NOMO-1 treated with DMSO at 0.1 percent for 48 hours (cell line): ENCODE measurements around the gene OPTC.

ENCODE experiments used
- DNase-seq: peaks from one replicate; lab custom pipeline; 2025; ENCODE audit not compliant: unreplicated experiment; lab: John Stamatoyannopoulos, UW

OPTC gene

GRCh38 chr1:203490607-203491006 is 3.3 kb upstream of the OPTC start:
- DNase-seq: no peak

GRCh38 chr1:203491664-203492063 is 2.3 kb upstream of the OPTC start:
- no peak for DNase-seq

GRCh38 chr1:203492082-203492747 is 1.7 kb upstream of the OPTC start:
- DNase-seq: no peak

- DNase-seq: no peak
Measured at GRCh38 chr1:203492748-203493130, 1.2 kb upstream of the OPTC start.

- no peak for DNase-seq
Measured at GRCh38 chr1:203495845-203496244, 1.9 kb downstream of the OPTC start.

- no peak for DNase-seq
Measured at GRCh38 chr1:203497269-203497777, 3.4 kb downstream of the OPTC start.

GRCh38 chr1:203499643-203500278 is 5.8 kb downstream of the OPTC start:
- no peak for DNase-seq

- no peak for DNase-seq
Measured at GRCh38 chr1:203500279-203500678, 6.3 kb downstream of the OPTC start.

GRCh38 chr1:203503836-203504235 is 9.9 kb downstream of the OPTC start:
- DNase-seq: no peak

GRCh38 chr1:203504400-203505250 is 10.7 kb downstream of the OPTC start:
- peak; percentile 55 for DNase-seq

- no peak for DNase-seq
Measured at GRCh38 chr1:203505526-203506204, 11.7 kb downstream of the OPTC start.

GRCh38 chr1:203506858-203507626 is 13.1 kb downstream of the OPTC start:
- no peak for DNase-seq

- DNase-seq: no peak
Measured at GRCh38 chr1:203507759-203508158, 13.8 kb downstream of the OPTC start.

- no peak for DNase-seq
Measured at GRCh38 chr1:203508463-203509073, 14.6 kb downstream of the OPTC start.

GRCh38 chr1:203509135-203509534 is 15.2 kb downstream of the OPTC start:
- DNase-seq: no peak

- no peak for DNase-seq
Measured at GRCh38 chr1:203511513-203511912, 17.6 kb downstream of the OPTC start.

GRCh38 chr1:203511930-203512329 is 18.0 kb downstream of the OPTC start:
- no peak for DNase-seq

GRCh38 chr1:203512517-203512847 is 18.5 kb downstream of the OPTC start:
- no peak for DNase-seq

- peak; percentile 94 for DNase-seq
Measured at GRCh38 chr1:203512848-203513584, 19.1 kb downstream of the OPTC start.
